Mucosa of stomach (tissue), 1 donor: ENCODE results near the gene ANXA3.

Source experiments
- H3K27me3 ChIP-seq: one replicate; pipeline ENCODE4 v1.7.0; 2013; ENCODE audit warnings: mild to moderate bottlenecking, low read length; ENCODE audit not compliant: control insufficient read depth, insufficient read depth
- H3K36me3 ChIP-seq: one replicate; pipeline ENCODE4 v1.7.0; 2013; ENCODE audit warnings: low read length; ENCODE audit not compliant: control insufficient read depth, insufficient read depth
- H3K4me1 ChIP-seq: one replicate; pipeline ENCODE4 v1.7.0; 2013; ENCODE audit warnings: mild to moderate bottlenecking, low read length; ENCODE audit not compliant: control insufficient read depth, insufficient read depth
- H3K4me3 ChIP-seq: one replicate; pipeline ENCODE4 v1.7.0; 2013; ENCODE audit warnings: low read length
- H3K9ac ChIP-seq: one replicate; pipeline ENCODE4 v1.7.0; 2013; ENCODE audit warnings: mild to moderate bottlenecking, low read length, moderate library complexity
- H3K9me3 ChIP-seq: one replicate; pipeline ENCODE4 v1.7.0; 2013; ENCODE audit warnings: mild to moderate bottlenecking, low read length, moderate library complexity; ENCODE audit not compliant: control insufficient read depth
- donor health status: Pancreatic carcinoma.

ANXA3 gene

GRCh38 chr4:78525559-78525958 is 26.0 kb upstream of the ANXA3 start:
- Histone ChIP-seq H3K27me3 (no peaks in the 10 kb centered on the region), H3K9ac (no peak overlapping the region), H3K36me3 (no peaks in the 10 kb centered on the region), H3K9me3 (no peaks in the 10 kb centered on the region), H3K4me3 (no peak overlapping the region), H3K4me1 (no peaks in the 10 kb centered on the region)

GRCh38 chr4:78527103-78527502 is 24.5 kb upstream of the ANXA3 start:
- Histone ChIP-seq H3K27me3 (no peaks in the 10 kb centered on the region), H3K4me1 (no peaks in the 10 kb centered on the region), H3K9ac (no peak overlapping the region), H3K4me3 (no peak overlapping the region), H3K9me3 (no peaks in the 10 kb centered on the region), H3K36me3 (no peaks in the 10 kb centered on the region)

- no peak overlapping the region for H3K9ac ChIP-seq
- H3K9me3 ChIP-seq: no peaks in the 10 kb centered on the region
- no peak overlapping the region for H3K4me3 ChIP-seq
- no peaks in the 10 kb centered on the region for H3K36me3 ChIP-seq
- H3K4me1 ChIP-seq: no peaks in the 10 kb centered on the region
- H3K27me3 ChIP-seq: no peaks in the 10 kb centered on the region
Measured at GRCh38 chr4:78527555-78527954, 24.0 kb upstream of the ANXA3 start.

- Histone ChIP-seq H3K9ac (no peak overlapping the region), H3K4me1 (no peaks in the 10 kb centered on the region), H3K4me3 (no peak overlapping the region), H3K27me3 (no peaks in the 10 kb centered on the region), H3K9me3 (no peaks in the 10 kb centered on the region), H3K36me3 (no peaks in the 10 kb centered on the region)
Measured at GRCh38 chr4:78528327-78528726, 23.2 kb upstream of the ANXA3 start.

GRCh38 chr4:78529569-78530209 is 21.9 kb upstream of the ANXA3 start:
- Histone ChIP-seq H3K9me3 (no peaks in the 10 kb centered on the region), H3K4me3 (no peak overlapping the region), H3K9ac (no peak overlapping the region), H3K4me1 (no peaks in the 10 kb centered on the region), H3K36me3 (no peaks in the 10 kb centered on the region), H3K27me3 (no peaks in the 10 kb centered on the region)

GRCh38 chr4:78532046-78532445 is 19.5 kb upstream of the ANXA3 start:
- Histone ChIP-seq H3K4me1 (no peaks in the 10 kb centered on the region), H3K36me3 (no peaks in the 10 kb centered on the region), H3K27me3 (no peaks in the 10 kb centered on the region), H3K9ac (no peak overlapping the region), H3K4me3 (no peak overlapping the region), H3K9me3 (no peaks in the 10 kb centered on the region)

- H3K9me3 ChIP-seq: no peaks in the 10 kb centered on the region
- H3K27me3 ChIP-seq: no peaks in the 10 kb centered on the region
- no peaks in the 10 kb centered on the region for H3K4me1 ChIP-seq
- H3K36me3 ChIP-seq: no peaks in the 10 kb centered on the region
- H3K4me3 ChIP-seq: no peak overlapping the region
- H3K9ac ChIP-seq: no peak overlapping the region
Measured at GRCh38 chr4:78533854-78534253, 17.7 kb upstream of the ANXA3 start.

- H3K9me3 ChIP-seq: no peaks in the 10 kb centered on the region
- no peaks in the 10 kb centered on the region for H3K4me1 ChIP-seq
- H3K27me3 ChIP-seq: no peaks in the 10 kb centered on the region
- no peaks in the 10 kb centered on the region for H3K36me3 ChIP-seq
- H3K4me3 ChIP-seq: no peak overlapping the region
- H3K9ac ChIP-seq: no peak overlapping the region
Measured at GRCh38 chr4:78534286-78534955, 17.1 kb upstream of the ANXA3 start.

- Histone ChIP-seq H3K36me3 (no peaks in the 10 kb centered on the region), H3K4me1 (peaks cover 6% of the 10 kb centered on the region), H3K9ac (no peak overlapping the region), H3K27me3 (no peaks in the 10 kb centered on the region), H3K9me3 (no peaks in the 10 kb centered on the region), H3K4me3 (no peak overlapping the region)
Measured at GRCh38 chr4:78542373-78542772, 9.2 kb upstream of the ANXA3 start.

GRCh38 chr4:78543424-78544125 is 8.0 kb upstream of the ANXA3 start:
- Histone ChIP-seq H3K9ac (no peak overlapping the region), H3K36me3 (no peaks in the 10 kb centered on the region), H3K27me3 (no peaks in the 10 kb centered on the region), H3K9me3 (no peaks in the 10 kb centered on the region), H3K4me1 (peaks cover 6% of the 10 kb centered on the region), H3K4me3 (no peak overlapping the region)

GRCh38 chr4:78544678-78545077 is 6.9 kb upstream of the ANXA3 start:
- Histone ChIP-seq H3K9ac (no peak overlapping the region), H3K27me3 (no peaks in the 10 kb centered on the region), H3K4me3 (no peak overlapping the region), H3K4me1 (peaks cover 6% of the 10 kb centered on the region), H3K36me3 (no peaks in the 10 kb centered on the region), H3K9me3 (no peaks in the 10 kb centered on the region)
